Endothelial cell of umbilical vein (primary cell): ENCODE results near the gene GDPD4. TPM values are rescaled to one million over a fixed set of nuclear protein-coding genes. Genes with fewer than 3 reads are reported as not detected.

Experiments used
- Bru-seq: library from RNA; stranded (reverse); fragments of 400-500 nt; gene quantifications from one replicate; lab custom pipeline; 2021; lab: Mats Ljungman, UMichigan
- BruChase-seq, 2 experiments: library from RNA; stranded (reverse); fragments of 400-500 nt; gene quantifications; one replicate each; lab custom pipeline; 2021; lab: Mats Ljungman, UMichigan
- BruUV-seq: library from RNA; stranded (reverse); fragments of 400-500 nt; replicated peaks from 2 replicates; lab custom pipeline; 2021; lab: Mats Ljungman, UMichigan
- CTCF ChIA-PET: fragments of 300-600, 350-600 bp; sonication (Branson Sonifier 250); formaldehyde crosslinking; loops from one replicate; lab custom pipeline; 2021; ENCODE audit warnings: antibody characterized with exemption, inconsistent platforms; lab: Charles Lee
- POLR2A ChIA-PET: fragments of 300-600, 350-600 bp; sonication (Branson Sonifier 250); formaldehyde crosslinking; loops from one replicate; lab custom pipeline; 2021; ENCODE audit warnings: antibody characterized with exemption, inconsistent platforms; lab: Charles Lee
- DNase-seq: peaks from one replicate; pipeline ENCODE4 v3.0.0-alpha.2; 2011; ENCODE audit warnings: low read depth, low spot score
- FAIRE-seq: peaks from 2 replicates; lab custom pipeline; 2011; peaks lifted over from hg19 to GRCh38; lab: Jason Lieb, UNC
- H2AFZ ChIP-seq: 2 replicates; pipeline ENCODE4 v1.6.0; 2012; ENCODE audit warnings: low read depth, low read length, control low read depth, inconsistent platforms
- H3K27ac ChIP-seq: 2 replicates; pipeline ENCODE4 v1.5.1; 2011; ENCODE audit warnings: low read depth, mild to moderate bottlenecking, control low read depth, low read length, moderate library complexity; ENCODE audit not compliant: insufficient read depth
- H3K27me3 ChIP-seq, 2 experiments: 2 replicates each; pipeline versions ENCODE4 v1.6.0 to v1.6.1; 2011; ENCODE audit warnings: low read length in 2 of 2, mixed read lengths in 1 of 2; ENCODE audit not compliant: control insufficient read depth in 2 of 2, insufficient read depth in 2 of 2
- H3K36me3 ChIP-seq, 2 experiments: 2 replicates in 1 of 2; 3 replicates in 1 of 2; pipeline ENCODE4 v1.5.1; 2011; ENCODE audit warnings: low read length in 2 of 2, mild to moderate bottlenecking in 1 of 2, moderate library complexity in 1 of 2; ENCODE audit not compliant: control insufficient read depth in 2 of 2, insufficient read depth in 2 of 2; ENCODE audit errors: extremely low read depth in 1 of 2
- H3K4me1 ChIP-seq: 3 replicates; pipeline ENCODE4 v1.5.1; 2011; ENCODE audit warnings: mild to moderate bottlenecking, low read length; ENCODE audit not compliant: control insufficient read depth, insufficient read depth; ENCODE audit errors: extremely low read depth
- H3K4me2 ChIP-seq: 2 replicates; pipeline ENCODE4 v1.6.1; 2011; ENCODE audit warnings: low read length, control low read depth, mixed read lengths; ENCODE audit not compliant: insufficient read depth
- H3K4me3 ChIP-seq, 3 experiments: fragments of 200-600 bp in 1 of 3; sonication (generic), shearing (Covaris generic) in 1 of 3; replicated peaks in 1 of 3; 2 replicates each; pipeline ENCODE4 v1.5.1; 2011 to 2016; ENCODE audit warnings: control low read depth in 3 of 3, low read length in 3 of 3, mild to moderate bottlenecking in 2 of 3, inconsistent platforms in 1 of 3, low read depth in 1 of 3, moderate library complexity in 1 of 3; ENCODE audit not compliant: insufficient read depth in 1 of 3
- H3K79me2 ChIP-seq: 2 replicates; pipeline ENCODE4 v1.6.0; 2012; ENCODE audit warnings: low read length, inconsistent platforms; ENCODE audit not compliant: control insufficient read depth, insufficient read depth
- H3K9ac ChIP-seq: replicated peaks from 2 replicates; pipeline ENCODE3; 2011; ENCODE audit warnings: low read length, control low read depth; ENCODE audit not compliant: insufficient read depth; ENCODE audit errors: extremely low read depth
- H3K9me1 ChIP-seq: replicated peaks from 3 replicates; pipeline ENCODE4 v1.6.0; 2011; ENCODE audit warnings: mild to moderate bottlenecking, low read length; ENCODE audit not compliant: control insufficient read depth, insufficient read depth; ENCODE audit errors: extremely low read depth
- H3K9me3 ChIP-seq: replicated peaks from 2 replicates; pipeline ENCODE4 v1.5.1; 2012; ENCODE audit warnings: low read length, inconsistent platforms; ENCODE audit not compliant: control insufficient read depth, insufficient read depth
- H4K20me1 ChIP-seq: replicated peaks from 2 replicates; pipeline ENCODE3; 2011; ENCODE audit warnings: mild to moderate bottlenecking, low read length; ENCODE audit not compliant: control insufficient read depth, insufficient read depth; ENCODE audit errors: extremely low read depth
- EZH2 ChIP-seq: IDR thresholded peaks from 2 replicates; pipeline ENCODE4 v1.6.1; 2012; ENCODE audit warnings: borderline replicate concordance, low read depth, mild to moderate bottlenecking, moderate library complexity, low read length, inconsistent platforms; ENCODE audit not compliant: severe bottlenecking
- FOS ChIP-seq: IDR thresholded peaks from 2 replicates; pipeline ENCODE4 v1.6.1; 2011; ENCODE audit warnings: mild to moderate bottlenecking, low read length, moderate library complexity, borderline replicate concordance; ENCODE audit not compliant: insufficient read depth
- GATA2 ChIP-seq: IDR thresholded peaks from 2 replicates; pipeline ENCODE4 v1.7.0; 2011; ENCODE audit warnings: low read depth, mild to moderate bottlenecking, moderate library complexity, mixed read lengths, low read length; ENCODE audit not compliant: insufficient read length, insufficient read depth
- JUN ChIP-seq: IDR thresholded peaks from 2 replicates; pipeline ENCODE4 v1.6.1; 2011; ENCODE audit warnings: borderline replicate concordance, low read depth; ENCODE audit not compliant: insufficient read length, insufficient read depth
- MYC ChIP-seq: IDR thresholded peaks from one replicate; pipeline ENCODE4 v1.6.1; 2011; ENCODE audit warnings: mild to moderate bottlenecking, low read depth, low read length
- POLR2A ChIP-seq: IDR thresholded peaks from 2 replicates; pipeline ENCODE4 v1.6.1; 2012; ENCODE audit warnings: low read depth, mild to moderate bottlenecking, control low read depth, low read length
- POLR2AphosphoS5 ChIP-seq: IDR thresholded peaks from 2 replicates; pipeline ENCODE4 v1.6.1; 2012; ENCODE audit warnings: low read depth, mild to moderate bottlenecking, control low read depth, low read length, moderate library complexity; ENCODE audit not compliant: insufficient read depth
- dilution Hi-C: fragments of 300-500 bp; cut with MboI; formaldehyde crosslinking; loops from one replicate; pipeline ENCODE4 v1.15.0; 2019; ENCODE audit warnings: low sequenced_read_pairs; ENCODE audit not compliant: extremely low pct_ligation_motif_present
- intact Hi-C: fragments of 100-400 bp; cut with micrococcal nuclease; formaldehyde crosslinking; loops from one replicate; pipeline ENCODE4 v1.10.0; 2022
- long read RNA-seq: library from polyadenylated mRNA; stranded (forward); transcript quantifications from one replicate; pipeline ENCODE4 v2.0.0, GENCODE V29; 2021
- polyA minus RNA-seq, 3 experiments: library from RNA; depleted of rRNA, polyadenylated mRNA; stranded (reverse); fragments of >200 nt; gene quantifications; 1 replicate in 1 of 3; 2 replicates in 2 of 3; pipeline ENCODE4 v1.2.3, GENCODE V29; 2011
- polyA plus RNA-seq, 4 experiments: library from polyadenylated mRNA; depleted of rRNA in 3 of 4; stranded (reverse) in 3 of 4; unstranded in 1 of 4; fragments of >200 nt; gene quantifications; 2 replicates each; pipeline versions ENCODE4 v1.2.1 to v1.2.3, GENCODE V29; 2011 to 2012; ENCODE audit warnings: missing spikeins in 1 of 4
- total RNA-seq: library from RNA; stranded (reverse); gene quantifications from 2 replicates; pipeline ENCODE4 v1.2.3, GENCODE V29; 2021
- TF ChIP-seq, protein P1 (sequence below), 2 donors: IDR thresholded peaks; 1 replicate in 1 of 2; 2 replicates in 1 of 2; pipeline ENCODE4 v1.5.1; 2011; ENCODE audit warnings: low read length in 2 of 2, mild to moderate bottlenecking in 2 of 2, moderate library complexity in 2 of 2, control low read depth in 1 of 2, inconsistent platforms in 1 of 2, low read depth in 1 of 2; ENCODE audit not compliant: insufficient read depth in 1 of 2; ENCODE audit errors: extremely low read depth in 1 of 2
- TF ChIP-seq, protein P2 (sequence below): IDR thresholded peaks from 2 replicates; pipeline ENCODE4 v1.6.1; 2011; ENCODE audit not compliant: insufficient read depth, insufficient read length

Gene GDPD4, protein sequence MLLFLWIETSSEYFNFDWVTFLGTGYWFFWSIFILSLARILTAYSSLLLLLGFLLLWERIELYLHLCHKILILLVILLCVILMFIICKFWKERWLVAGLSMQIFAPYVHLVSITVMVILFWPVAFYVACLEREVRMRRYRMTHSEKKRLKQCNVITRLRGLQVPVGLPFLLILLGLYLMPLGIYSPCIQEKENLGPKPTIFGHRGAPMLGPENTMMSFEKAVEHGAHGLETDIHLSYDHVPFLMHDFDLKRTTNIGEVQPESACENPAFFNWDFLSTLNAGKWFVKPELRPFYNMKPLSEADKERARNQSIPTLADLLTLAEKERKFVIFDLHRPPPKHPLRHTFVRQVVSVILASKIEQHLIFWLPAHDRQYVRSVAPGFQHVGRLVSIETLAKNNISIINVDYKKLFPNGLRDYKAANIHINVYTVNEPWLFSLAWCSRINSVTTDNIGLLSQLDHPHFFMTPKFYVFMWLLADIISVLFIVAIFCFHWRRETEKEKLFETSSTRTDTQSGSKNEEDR
- total RNA-seq, result not detected in 2 replicates
- not detected in 2 replicates for polyA plus RNA-seq
- polyA plus RNA-seq (2011; cell fraction: cytosol; rRNA removed), result not detected in 2 replicates
- polyA plus RNA-seq (2011; cell fraction: nucleus; rRNA removed), result not detected in 2 replicates
- polyA plus RNA-seq (2012), result not detected in 2 replicates
- 0.06 TPM in 1 of 2 replicates, not detected in the other for polyA minus RNA-seq
- not detected for polyA minus RNA-seq (2011; cell fraction: cytosol; rRNA and poly(A)+ RNA removed)
- polyA minus RNA-seq (2011; cell fraction: nucleus; rRNA and poly(A)+ RNA removed), result not detected in 2 replicates
- percentile 1 among the genes with signal in this experiment for Bru-seq, nascent RNA
- not detected for BruChase-seq, experiment 1, labeled RNA remaining after a 6-hour chase
- percentile 1 among the genes with signal in this experiment for BruChase-seq, experiment 2, labeled RNA remaining after a 2-hour chase
- long read RNA-seq, result 0 reads

DNA sequence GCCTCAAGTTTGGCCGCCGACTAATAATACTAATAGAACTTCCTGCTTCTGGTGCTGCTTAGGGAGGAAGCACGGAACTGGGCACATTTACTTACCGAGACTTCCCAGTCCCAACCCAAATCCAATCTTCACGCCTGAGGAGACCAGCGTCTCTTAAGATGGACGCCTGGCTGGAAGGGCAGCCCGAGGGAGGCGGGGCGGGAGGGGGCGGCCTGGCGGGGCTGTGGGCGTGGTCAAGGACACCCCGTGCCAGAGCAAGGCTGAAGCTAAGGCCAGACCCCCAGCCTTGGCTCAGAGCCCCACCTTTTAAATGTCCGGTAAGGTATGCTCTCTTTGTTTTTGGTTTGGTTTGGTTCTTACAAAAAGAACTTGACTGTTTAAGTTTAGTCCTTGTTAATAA, at the start of gene GDPD4:
TSS of gene GDPD4 (minus strand) at position 177 of the 400 bp plus-strand sequence. CDS start 16,549 bp downstream, outside the sequence.
- intact Hi-C loops, result no loop called here
- H3K27me3 ChIP-seq, result no peaks in the 10 kb centered on the region
- ChIA-PET CTCF (interaction anchor here (1.2 kb wide), 1 partner anchor 246 kb away, joined by 3 read pairs; no protein-coding TSS in a partner anchor), POLR2A (no interaction called here)
- no peaks in the 10 kb centered on the region for H4K20me1 ChIP-seq
- DNase-seq, result no peak
- no peak within 1 kb of the TSS for H3K4me2 ChIP-seq
- no peak within 1 kb of the TSS for H3K27ac ChIP-seq
- no peaks in the 10 kb centered on the region for H3K79me2 ChIP-seq
- H2AFZ ChIP-seq, result no peak within 1 kb of the TSS
- dilution Hi-C loops, result no loop called here
- BruUV-seq, result no TSS peak
- H3K4me3 ChIP-seq, result no peak within 1 kb of the TSS
- no peaks in the 10 kb centered on the region for H3K36me3 ChIP-seq
- no peak within 1 kb of the TSS for H3K9ac ChIP-seq
- H3K9me3 ChIP-seq, result no peaks in the 10 kb centered on the region
- TF ChIP-seq MYC (no peak), POLR2AphosphoS5 (no peak), EZH2 (no peak), GATA2 (no peak), JUN (no peak), FOS (no peak), POLR2A (no peak)
- TF ChIP-seq, protein P1, sequence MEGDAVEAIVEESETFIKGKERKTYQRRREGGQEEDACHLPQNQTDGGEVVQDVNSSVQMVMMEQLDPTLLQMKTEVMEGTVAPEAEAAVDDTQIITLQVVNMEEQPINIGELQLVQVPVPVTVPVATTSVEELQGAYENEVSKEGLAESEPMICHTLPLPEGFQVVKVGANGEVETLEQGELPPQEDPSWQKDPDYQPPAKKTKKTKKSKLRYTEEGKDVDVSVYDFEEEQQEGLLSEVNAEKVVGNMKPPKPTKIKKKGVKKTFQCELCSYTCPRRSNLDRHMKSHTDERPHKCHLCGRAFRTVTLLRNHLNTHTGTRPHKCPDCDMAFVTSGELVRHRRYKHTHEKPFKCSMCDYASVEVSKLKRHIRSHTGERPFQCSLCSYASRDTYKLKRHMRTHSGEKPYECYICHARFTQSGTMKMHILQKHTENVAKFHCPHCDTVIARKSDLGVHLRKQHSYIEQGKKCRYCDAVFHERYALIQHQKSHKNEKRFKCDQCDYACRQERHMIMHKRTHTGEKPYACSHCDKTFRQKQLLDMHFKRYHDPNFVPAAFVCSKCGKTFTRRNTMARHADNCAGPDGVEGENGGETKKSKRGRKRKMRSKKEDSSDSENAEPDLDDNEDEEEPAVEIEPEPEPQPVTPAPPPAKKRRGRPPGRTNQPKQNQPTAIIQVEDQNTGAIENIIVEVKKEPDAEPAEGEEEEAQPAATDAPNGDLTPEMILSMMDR (IDR thresholded peaks at IDR 0.05; ENCODE audit: extremely low read depth in 1 of 2, insufficient read depth in 1 of 2, low read depth in 1 of 2, low read length in 2 of 2), result no peak
- TF ChIP-seq, protein P2, sequence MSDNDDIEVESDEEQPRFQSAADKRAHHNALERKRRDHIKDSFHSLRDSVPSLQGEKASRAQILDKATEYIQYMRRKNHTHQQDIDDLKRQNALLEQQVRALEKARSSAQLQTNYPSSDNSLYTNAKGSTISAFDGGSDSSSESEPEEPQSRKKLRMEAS, result no peak
- FAIRE-seq, result no peak
- H3K9me1 ChIP-seq, result no peaks in the 10 kb centered on the region
- no peaks in the 10 kb centered on the region for H3K4me1 ChIP-seq
